HG03354 (cell line): ENCODE data around the gene P4HA1.
"Not testable (repeated sequence)": the region's sequence is repeated elsewhere in the genome, so short reads cannot be mapped to it uniquely, and the experiment has no call there.

Experiments used
- ATAC-seq: cut with Tn5 transposase; IDR thresholded peaks from one replicate; pipeline ENCODE4 v1.9.1; 2021; ENCODE audit warnings: mild to moderate bottlenecking; ENCODE audit not compliant: unreplicated experiment, poor library complexity, severe bottlenecking

The P4HA1 gene

DNA sequence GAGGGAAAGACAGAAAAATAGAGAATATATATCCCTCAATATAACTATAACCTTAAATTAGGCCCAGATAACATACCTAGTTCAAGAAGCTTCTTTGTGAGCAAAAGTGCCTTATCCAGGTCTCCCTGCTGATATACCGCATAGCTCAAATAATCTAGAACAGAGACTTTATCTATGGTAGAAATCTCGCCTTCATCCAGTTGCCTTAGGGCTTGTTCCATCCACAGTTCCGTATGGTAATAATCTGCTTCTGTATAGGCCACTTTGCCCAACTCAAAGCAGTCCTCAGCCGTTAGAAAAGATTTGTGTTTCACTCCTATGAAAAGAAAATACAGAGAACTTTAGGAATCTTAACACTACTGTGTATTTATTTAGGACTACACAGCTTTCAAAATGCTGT, 43.4 kb downstream of the P4HA1 start:
- no peak for ATAC-seq

DNA sequence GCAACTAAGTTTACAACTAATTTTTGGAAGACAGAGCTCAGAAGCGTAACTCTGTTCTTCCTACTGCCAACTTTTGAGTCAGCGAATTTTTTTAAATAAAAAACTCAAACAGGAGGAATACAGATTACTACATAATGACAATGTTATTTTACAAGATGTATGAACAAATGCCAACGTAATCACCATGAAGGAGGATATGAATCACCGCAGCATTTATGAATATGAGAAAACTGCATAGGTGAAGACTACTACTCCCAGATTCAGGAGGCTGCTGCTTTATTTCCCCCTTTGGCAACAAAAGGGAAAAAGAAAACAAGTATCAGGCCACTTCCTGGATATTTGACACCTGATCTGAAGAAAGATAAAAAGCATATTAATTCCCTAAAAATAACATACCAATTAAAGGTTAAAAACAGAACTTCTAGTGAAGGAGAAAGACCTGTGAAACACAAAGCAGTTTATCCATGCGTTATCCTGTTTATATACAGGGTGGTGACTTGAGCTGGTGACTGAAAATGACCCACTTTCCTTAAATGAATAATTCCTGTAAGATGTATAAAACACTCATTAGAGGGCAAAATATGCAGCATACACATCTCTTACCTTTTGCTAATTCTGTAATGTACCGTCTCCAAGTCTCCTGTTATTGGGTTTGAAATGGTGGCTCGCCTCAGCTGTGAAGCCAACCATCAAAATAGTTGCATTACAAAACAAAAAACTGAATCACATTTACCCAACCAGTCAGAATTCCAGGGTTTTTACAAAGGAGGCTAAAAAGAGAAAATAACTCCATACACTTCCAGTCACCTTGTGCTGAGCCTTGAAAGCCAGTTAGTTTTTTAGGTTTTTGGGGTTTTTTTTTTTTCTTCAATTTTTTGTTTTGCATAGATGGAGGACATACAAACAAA, 52.0 kb downstream of the P4HA1 start:
- ATAC-seq: no peak

DNA sequence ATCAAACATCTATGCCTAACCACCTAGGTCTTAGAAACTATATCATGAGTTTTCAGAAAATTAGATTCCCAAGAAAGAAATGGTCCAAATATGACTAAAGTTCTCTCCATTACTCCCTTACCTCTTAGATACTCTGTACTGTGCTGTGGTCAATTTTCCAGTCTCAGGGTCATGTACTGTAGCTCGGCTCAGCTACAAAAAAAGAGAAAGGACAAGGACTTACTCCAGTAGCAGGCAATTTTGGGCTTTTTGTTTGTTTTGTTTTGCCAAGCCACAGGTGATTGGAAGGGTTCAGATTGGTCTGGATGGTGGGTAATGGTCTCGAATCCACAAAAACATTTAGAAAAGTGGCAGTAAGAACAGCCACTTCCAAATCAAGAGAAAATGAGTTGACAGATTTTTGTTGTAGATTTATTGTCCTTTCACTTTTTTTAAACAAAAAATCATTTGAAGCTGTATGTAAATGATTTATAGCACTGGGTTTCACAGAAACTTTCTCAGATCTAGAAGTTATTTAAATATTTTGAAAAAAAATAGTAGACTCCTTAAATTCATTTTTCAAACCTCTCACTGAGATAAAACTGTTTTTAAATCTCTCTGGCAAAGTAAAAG, 52.8 kb downstream of the P4HA1 start:
- ATAC-seq: no peak

DNA sequence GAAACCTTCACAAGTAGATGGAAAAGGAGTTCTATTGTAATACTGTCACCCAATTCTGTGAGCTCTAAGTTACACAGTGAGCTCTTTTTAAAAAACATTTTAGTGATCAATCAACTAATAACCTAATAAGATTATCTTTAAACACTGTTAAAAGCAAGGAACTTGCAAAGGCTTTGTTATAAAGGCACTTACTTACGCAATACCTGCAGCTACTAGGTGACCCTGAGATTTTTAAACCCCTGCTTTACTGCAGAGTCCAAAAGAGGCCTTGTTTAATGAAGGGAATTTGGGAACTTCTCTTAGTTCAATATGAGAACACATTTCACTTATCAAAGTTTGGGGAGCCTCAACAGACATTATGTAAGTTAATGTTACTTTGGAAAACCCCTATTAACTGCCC, 53.3 kb downstream of the P4HA1 start:
- no peak for ATAC-seq

DNA sequence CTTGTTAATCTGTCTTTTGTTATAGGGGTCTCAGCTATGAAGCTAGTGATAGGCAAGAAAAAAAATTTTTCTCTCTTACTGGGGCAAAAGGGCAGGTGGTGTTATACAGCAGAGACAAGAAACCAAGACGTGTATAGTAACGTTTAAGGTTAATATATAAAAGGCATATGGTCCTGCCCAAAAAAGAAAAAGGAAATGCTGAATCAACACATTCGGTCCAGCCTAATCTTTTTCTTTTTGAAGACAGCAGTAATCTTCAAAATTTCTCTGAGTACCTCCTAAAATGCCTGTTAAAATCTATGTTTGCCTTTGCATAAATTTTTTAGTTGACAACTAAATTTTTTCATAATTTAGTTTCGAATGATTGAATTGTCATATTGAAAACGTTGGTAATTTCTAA, 54.5 kb downstream of the P4HA1 start:
- no peak for ATAC-seq

DNA sequence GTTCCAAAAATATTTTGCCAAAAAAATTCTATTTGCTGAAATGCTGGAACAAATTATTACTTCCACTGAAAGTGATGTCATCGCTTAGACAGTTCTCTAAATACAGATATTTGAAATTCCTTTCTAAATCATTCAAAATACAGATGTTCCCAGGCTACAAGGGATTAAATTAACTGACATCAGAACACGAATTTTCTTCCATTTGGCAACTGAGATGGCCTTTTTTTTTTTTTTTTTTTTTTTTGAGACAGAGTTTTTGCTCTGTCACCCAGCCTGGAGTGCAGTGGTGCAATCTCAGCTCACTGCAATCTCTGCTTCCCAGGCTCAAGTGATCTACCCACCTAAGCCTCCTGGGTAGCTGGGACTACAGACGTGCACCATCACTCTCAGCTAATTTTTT, 57.0 kb downstream of the P4HA1 start:
- ATAC-seq: no peak

DNA sequence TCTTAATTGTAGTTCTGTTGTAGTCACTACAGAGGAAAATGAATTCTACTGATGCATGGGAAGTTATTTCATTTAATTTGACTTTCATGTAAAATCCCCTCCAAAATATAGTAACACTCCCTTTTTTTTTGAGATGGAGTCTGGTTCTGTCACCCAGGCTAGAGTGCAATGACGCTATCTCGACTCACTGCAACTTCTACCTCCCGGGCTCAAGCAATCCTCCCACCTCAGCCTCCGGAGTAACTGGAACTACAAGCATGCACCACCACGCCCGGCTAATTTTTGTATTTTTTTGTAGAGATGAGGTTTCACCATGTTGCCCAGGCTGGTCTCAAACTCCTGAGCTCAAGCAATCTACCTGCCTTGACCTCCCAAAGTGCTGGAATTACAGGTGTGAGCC, 60.4 kb downstream of the P4HA1 start:
- ATAC-seq: not testable (repeated sequence)

DNA sequence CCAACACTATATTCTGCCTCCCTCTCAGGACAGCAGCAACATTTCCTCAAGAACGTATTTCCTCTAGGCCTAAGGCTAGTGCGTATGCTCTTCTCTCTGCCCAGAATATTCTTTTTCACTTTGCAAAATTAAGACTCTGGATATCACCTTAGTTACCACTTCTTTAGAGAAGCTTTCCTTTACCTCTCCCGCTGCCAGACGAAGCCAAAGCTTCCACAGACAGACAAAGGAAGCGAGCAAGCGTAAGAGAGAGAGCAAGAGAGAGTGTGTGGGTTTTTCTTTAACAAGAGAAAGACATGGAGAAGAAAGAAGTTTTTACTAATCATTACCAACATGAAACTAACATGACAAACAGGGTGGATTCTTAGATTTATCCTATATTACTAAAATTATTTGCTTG, 64.1 kb downstream of the P4HA1 start:
- no peak for ATAC-seq

DNA sequence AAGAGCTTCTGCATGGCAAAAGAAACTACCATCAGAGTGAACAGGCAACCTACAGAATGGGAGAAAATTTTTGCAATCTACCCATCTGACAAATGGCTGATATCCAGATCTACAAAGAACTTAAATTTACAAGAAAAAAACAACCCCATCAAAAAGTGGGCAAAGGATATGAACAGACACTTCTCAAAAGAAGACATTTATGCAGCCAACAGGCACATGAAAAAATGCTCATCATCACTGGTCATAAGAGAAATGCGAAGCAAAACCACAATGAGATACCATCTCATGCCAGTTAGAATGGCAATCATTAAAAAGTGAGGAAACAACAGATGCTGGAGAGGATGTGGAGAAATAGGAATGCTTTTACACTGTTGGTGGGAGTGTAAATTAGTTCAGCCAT, 70.0 kb downstream of the P4HA1 start:
- not testable (repeated sequence) for ATAC-seq

DNA sequence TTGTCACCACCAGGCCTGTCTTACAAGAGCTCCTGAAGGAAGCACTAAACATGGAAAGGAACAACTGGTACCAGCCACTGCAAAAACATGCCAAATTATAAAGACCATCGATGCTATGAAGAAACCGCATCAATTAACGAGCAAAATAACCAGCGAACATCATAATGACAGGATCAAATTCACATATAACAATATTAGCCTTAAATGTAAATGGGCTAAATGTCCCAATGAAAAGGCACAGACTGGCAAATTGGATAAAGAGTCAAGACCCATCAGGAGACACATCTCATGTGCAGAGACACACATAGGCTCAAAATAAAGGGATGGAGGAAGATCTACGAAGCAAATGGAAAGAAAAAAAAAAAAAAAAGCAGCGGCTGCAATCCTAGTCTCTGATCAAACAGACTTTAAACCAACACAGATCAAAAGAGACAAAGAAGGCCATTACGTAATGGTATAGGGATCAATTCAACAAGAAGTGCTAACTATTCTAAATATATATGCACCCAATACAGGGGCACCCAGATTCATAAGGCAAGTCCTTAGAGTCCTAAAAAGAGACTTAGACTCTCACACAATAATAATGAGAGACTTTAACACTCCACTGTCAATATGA, 73.1 kb downstream of the P4HA1 start:
- ATAC-seq: not testable (repeated sequence)

DNA sequence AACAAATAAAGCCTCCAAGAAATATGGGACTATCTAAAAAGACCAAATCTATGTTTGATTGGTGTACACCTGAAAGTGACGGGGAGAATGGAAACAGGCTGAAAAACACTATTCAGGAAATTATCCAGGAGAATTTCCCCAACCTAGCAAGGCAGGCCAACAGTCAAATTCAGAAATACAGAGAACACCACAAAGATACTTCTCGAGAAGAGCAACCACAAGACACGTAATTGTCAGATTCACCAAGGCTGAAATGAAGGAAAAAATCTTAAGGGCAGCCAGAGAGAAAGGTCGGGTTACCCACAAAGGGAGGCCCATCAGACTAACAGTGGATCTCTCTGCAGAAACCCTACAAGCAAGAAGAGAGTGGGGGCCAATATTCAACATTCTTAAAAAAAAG, 73.7 kb downstream of the P4HA1 start:
- ATAC-seq: not testable (repeated sequence)

DNA sequence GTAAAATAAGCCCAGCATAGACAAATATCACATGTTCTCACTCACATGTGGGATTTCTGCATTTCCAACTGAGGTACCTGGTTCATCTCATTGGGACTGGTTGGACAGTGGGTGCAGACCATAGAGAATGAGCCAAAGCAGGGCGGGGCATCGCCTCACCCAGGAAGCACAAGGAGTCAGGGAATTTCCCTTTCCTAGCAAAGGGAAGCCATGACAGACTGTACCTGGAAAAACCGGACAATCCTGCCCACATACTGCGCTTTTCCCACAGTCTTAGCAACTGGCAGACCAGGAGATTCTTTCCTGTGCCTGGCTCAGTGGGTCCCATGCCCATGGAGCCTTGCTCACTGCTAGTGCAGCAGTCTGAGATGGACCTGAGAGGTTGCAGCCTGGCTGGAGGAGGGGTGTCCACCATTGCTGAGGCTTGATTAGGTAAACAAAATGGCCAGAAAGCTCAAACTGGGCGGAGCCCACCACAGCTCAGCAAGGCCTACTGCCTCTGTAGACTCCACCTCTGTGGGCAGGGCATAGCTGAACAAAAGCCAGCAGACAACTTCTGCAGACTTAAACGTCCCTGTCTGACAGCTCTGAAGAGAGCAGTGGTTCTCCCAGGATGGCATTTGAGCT, 75.0 kb downstream of the P4HA1 start:
- ATAC-seq: not testable (repeated sequence)

DNA sequence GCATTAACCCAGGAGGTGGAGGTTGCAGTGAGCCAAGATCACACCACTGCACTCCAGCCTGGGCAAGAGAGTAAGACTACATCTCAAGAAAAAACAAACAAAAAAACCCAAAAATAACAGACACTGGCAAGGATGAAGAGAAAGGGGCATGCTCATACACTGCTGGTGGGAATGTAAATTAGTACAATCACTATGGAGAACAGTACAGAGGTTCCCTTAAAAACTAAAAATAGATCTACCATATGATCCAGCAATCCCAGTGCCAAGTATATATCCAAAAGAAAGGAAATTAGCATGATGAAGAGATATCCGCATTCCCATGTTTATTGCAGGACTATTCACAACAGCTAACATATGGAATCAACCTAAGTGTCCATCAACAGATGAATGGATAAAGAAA, 75.6 kb downstream of the P4HA1 start:
- ATAC-seq: no peak

DNA sequence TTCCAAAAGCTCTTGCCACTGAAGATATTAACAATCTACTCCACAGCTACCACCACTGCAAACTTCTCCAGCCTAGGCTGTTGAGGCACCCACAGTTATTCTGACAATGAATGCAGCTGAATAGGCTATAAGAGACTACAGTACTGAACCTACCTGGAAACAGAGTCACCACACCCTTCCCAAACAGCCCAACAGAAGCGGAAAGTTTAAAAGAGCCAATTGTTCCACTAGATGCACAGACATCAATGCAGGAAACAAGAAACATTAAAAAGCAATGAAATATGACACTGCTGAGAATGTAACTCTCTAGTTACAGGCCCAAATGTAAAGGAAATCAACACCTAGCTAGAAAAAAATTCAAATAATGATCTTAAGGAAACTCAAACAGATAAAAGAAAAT, 77.6 kb downstream of the P4HA1 start:
- no peak for ATAC-seq

DNA sequence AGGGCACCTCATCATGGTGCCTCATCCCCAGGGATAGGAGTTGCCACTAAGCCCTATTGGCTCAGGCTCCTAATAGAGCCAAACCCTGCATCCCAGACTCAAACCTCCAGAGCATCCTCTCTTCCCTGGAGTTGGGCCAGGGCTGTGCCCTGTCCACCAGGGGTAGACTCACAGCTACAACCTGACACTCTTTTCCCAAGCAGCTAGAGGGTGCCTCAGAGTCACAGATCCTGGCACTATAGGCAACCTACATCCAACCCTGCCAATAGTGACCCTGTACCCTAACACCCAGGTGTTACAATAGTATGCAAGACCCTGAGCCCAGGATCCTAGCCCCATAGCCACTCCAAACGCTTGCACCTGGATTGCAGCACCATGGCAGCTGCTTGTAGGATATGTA, 78.0 kb downstream of the P4HA1 start:
- ATAC-seq: no peak

DNA sequence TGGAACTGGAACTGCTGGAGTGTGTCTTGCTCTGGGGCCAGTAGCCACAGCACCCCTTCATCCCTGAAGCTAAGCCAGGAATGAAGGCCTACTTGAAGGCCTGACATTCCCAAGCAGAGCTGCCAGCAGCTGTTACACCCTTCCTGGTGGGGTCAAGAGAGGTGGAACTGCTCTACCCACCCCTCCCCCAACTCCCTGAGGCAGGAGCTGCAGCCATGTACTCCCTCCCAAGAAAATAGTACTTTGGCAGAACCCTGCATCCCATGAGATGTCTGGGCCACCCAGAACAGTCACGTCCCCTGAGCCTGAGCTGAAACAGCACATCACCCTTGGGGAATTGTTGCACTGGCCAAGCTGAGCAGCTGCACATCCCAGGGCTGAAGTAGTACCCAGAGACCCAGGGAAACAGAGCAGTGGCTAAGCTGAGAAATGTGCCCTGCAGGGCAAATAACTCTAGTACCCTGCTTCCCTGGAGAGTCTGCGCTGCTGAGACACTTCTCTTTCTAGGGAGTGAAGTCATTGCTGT, 78.6 kb downstream of the P4HA1 start:
- no peak for ATAC-seq

DNA sequence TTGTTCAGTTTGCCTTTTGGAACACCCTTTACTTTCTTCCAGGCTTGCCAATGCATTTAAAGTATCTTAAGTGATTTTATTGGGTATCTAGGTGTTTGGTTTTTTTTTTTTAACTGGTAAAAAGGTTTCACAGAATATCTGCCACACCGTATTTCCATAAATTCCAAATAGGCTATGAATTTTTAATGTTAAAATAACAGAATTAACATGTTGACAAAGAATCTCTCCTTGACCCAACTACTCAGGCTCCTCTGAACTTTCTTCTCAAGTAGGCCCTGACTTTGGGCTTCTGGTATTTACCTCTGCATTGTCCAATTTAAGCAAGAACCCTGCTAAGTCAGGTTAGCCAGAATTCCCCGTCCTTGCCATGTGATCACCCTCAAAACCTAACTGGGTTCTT, 80.9 kb downstream of the P4HA1 start:
- no peak for ATAC-seq

DNA sequence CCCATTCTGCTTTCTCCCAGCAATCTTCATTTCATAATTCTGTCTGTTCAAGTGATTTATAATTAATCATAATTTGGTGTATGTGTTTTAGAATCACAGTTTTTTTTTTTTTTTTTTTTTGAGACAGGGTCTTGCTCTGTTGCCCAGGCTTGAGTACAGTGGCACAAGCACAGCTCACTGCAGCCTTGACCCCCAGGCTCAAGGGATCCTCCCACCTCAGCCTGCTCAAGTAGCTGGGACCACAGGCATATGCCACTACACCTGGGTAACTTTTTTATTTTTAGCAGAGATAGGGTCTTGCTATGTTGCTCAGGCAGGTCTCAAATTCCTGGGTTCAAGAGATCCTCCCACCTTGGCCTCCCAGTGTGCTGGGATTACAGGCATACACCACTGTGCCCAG, 92.8 kb downstream of the P4HA1 start:
- ATAC-seq: no peak

DNA sequence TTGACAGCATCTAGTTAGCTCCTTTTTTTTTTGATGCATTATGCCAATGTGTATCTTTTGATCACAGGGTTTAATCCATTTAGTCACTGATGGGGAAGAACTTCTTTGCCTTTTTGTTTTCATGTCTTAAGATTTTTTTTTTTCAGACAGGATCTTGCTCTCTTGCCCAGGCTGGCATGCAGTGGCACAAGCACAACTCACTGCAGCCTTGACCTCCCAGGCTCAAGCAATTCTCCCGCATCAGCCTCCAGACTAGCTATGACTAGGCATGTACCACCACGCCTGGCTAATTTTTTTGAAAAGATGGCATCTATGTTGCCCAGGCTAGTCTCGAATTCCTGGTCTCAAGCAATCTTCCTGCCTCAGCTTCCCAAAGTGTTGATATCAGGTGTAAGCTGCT, 95.7 kb downstream of the P4HA1 start:
- ATAC-seq: no peak

DNA sequence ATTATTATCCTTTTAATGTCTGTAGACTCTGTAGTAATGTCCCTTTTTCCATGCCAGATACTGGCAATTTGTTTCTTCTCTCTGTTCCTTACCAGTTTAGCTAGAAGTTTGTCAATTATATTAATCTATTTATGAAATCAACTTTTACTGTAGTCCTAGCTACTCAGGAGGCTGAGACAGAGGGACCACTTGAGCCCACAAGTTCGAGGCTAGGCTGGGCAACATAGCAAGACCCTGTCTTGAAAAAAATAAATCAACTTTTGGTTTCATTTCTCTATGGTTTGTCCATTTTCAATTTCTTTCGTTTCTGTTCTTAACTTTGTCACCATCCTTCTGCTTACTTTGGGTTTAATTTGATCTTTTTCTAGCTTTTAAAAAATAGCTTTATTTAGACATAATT, 99.6 kb downstream of the P4HA1 start:
- ATAC-seq: no peak
